ENCODE data around the gene ZBED1.
A peak's percentile ranks its signal among the peaks of the same experiment; 100 is the strongest.

The ZBED1 gene

GRCh38 chrX:2497961-2498780 is 2.6 kb downstream of the ZBED1 start:
- Mint-ChIP-seq H3K36me3 (ENCODE audit: low read depth) (peaks cover 38% of the 10 kb centered on the region), H3K4me1 (ENCODE audit: low read depth) (peaks cover 25% of the 10 kb centered on the region), H3K9me3 (no peaks in the 10 kb centered on the region), H3K27me3 (no peaks in the 10 kb centered on the region), H3K27ac (peak overlapping the region; percentile 89), H3K4me3 (peak overlapping the region; percentile 81)
- no peak for DNase-seq

- DNase-seq = no peak
- no peak overlapping the region for H3K27ac Mint-ChIP-seq
- peaks cover 25% of the 10 kb centered on the region for H3K4me1 Mint-ChIP-seq (ENCODE audit: low read depth)
- peaks cover 60% of the 10 kb centered on the region for H3K36me3 Mint-ChIP-seq (ENCODE audit: low read depth)
- H3K4me3 Mint-ChIP-seq = no peak overlapping the region
- no peaks in the 10 kb centered on the region for H3K27me3 Mint-ChIP-seq
- no peaks in the 10 kb centered on the region for H3K9me3 Mint-ChIP-seq
These were observed 5.2 kb downstream of the ZBED1 start for GRCh38 chrX:2495595-2495994.

- Mint-ChIP-seq H3K4me1 (ENCODE audit: low read depth) (peaks cover 5% of the 10 kb centered on the region), H3K4me3 (no peak overlapping the region), H3K27ac (no peak overlapping the region), H3K9me3 (no peaks in the 10 kb centered on the region), H3K27me3 (no peaks in the 10 kb centered on the region), H3K36me3 (ENCODE audit: low read depth) (peaks cover 71% of the 10 kb centered on the region)
- DNase-seq = no peak
These were observed 8.1 kb downstream of the ZBED1 start for GRCh38 chrX:2492531-2493218.

GRCh38 chrX:2490634-2491033 is 10.1 kb downstream of the ZBED1 start:
- H3K4me3 Mint-ChIP-seq = no peak overlapping the region
- H3K27me3 Mint-ChIP-seq = no peaks in the 10 kb centered on the region
- no peak for DNase-seq
- H3K36me3 Mint-ChIP-seq (ENCODE audit: low read depth) = peaks cover 70% of the 10 kb centered on the region
- H3K27ac Mint-ChIP-seq = no peak overlapping the region
- peaks cover 1% of the 10 kb centered on the region for H3K4me1 Mint-ChIP-seq (ENCODE audit: low read depth)
- H3K9me3 Mint-ChIP-seq = no peaks in the 10 kb centered on the region

- Mint-ChIP-seq H3K9me3 (no peaks in the 10 kb centered on the region), H3K4me1 (ENCODE audit: low read depth) (peaks cover 1% of the 10 kb centered on the region), H3K4me3 (no peak overlapping the region), H3K27me3 (no peaks in the 10 kb centered on the region), H3K36me3 (ENCODE audit: low read depth) (peaks cover 69% of the 10 kb centered on the region), H3K27ac (no peak overlapping the region)
- no peak for DNase-seq
These were observed 11.0 kb downstream of the ZBED1 start for GRCh38 chrX:2489446-2490445.

- no peak overlapping the region for H3K4me3 Mint-ChIP-seq
- peaks cover 1% of the 10 kb centered on the region for H3K4me1 Mint-ChIP-seq (ENCODE audit: low read depth)
- H3K27me3 Mint-ChIP-seq = no peaks in the 10 kb centered on the region
- no peak for DNase-seq
- H3K27ac Mint-ChIP-seq = no peak overlapping the region
- peaks cover 75% of the 10 kb centered on the region for H3K36me3 Mint-ChIP-seq (ENCODE audit: low read depth)
- no peaks in the 10 kb centered on the region for H3K9me3 Mint-ChIP-seq
These were observed 12.0 kb downstream of the ZBED1 start for GRCh38 chrX:2488621-2489285.

- H3K4me1 Mint-ChIP-seq (ENCODE audit: low read depth) = peaks cover 1% of the 10 kb centered on the region
- H3K27me3 Mint-ChIP-seq = no peaks in the 10 kb centered on the region
- no peaks in the 10 kb centered on the region for H3K9me3 Mint-ChIP-seq
- no peak for DNase-seq
- H3K4me3 Mint-ChIP-seq = no peak overlapping the region
- peaks cover 71% of the 10 kb centered on the region for H3K36me3 Mint-ChIP-seq (ENCODE audit: low read depth)
- no peak overlapping the region for H3K27ac Mint-ChIP-seq
These were observed 13.4 kb downstream of the ZBED1 start for GRCh38 chrX:2487366-2487765.

- H3K27me3 Mint-ChIP-seq = no peaks in the 10 kb centered on the region
- H3K9me3 Mint-ChIP-seq = no peaks in the 10 kb centered on the region
- no peak overlapping the region for H3K27ac Mint-ChIP-seq
- H3K4me1 Mint-ChIP-seq (ENCODE audit: low read depth) = peaks cover 1% of the 10 kb centered on the region
- DNase-seq = no peak
- no peak overlapping the region for H3K4me3 Mint-ChIP-seq
- H3K36me3 Mint-ChIP-seq (ENCODE audit: low read depth) = peaks cover 66% of the 10 kb centered on the region
These were observed 14.2 kb downstream of the ZBED1 start for GRCh38 chrX:2486476-2487133.

GRCh38 chrX:2485789-2486345 is 14.9 kb downstream of the ZBED1 start:
- DNase-seq = no peak
- no peaks in the 10 kb centered on the region for H3K27me3 Mint-ChIP-seq
- H3K9me3 Mint-ChIP-seq = no peaks in the 10 kb centered on the region

GRCh38 chrX:2484721-2485648 is 15.8 kb downstream of the ZBED1 start:
- Mint-ChIP-seq H3K27ac (no peak overlapping the region), H3K36me3 (ENCODE audit: low read depth) (peaks cover 57% of the 10 kb centered on the region), H3K4me1 (ENCODE audit: low read depth) (peaks cover 1% of the 10 kb centered on the region), H3K27me3 (no peaks in the 10 kb centered on the region), H3K9me3 (peaks cover 3% of the 10 kb centered on the region), H3K4me3 (no peak overlapping the region)
- DNase-seq = no peak

More at GRCh38 chrX:2485789-2486345, 14.9 kb downstream of the ZBED1 start:
- peaks cover 1% of the 10 kb centered on the region for H3K4me1 Mint-ChIP-seq (ENCODE audit: low read depth)
- H3K27ac Mint-ChIP-seq = no peak overlapping the region
- H3K4me3 Mint-ChIP-seq = no peak overlapping the region
- H3K36me3 Mint-ChIP-seq (ENCODE audit: low read depth) = peaks cover 62% of the 10 kb centered on the region

- peaks cover 57% of the 10 kb centered on the region for H3K36me3 Mint-ChIP-seq (ENCODE audit: low read depth)
- H3K27ac Mint-ChIP-seq = no peak overlapping the region
- H3K4me1 Mint-ChIP-seq (ENCODE audit: low read depth) = peaks cover 1% of the 10 kb centered on the region
- DNase-seq = no peak
- peaks cover 7% of the 10 kb centered on the region for H3K9me3 Mint-ChIP-seq
- no peak overlapping the region for H3K4me3 Mint-ChIP-seq
- no peaks in the 10 kb centered on the region for H3K27me3 Mint-ChIP-seq
These were observed 16.5 kb downstream of the ZBED1 start for GRCh38 chrX:2484256-2484655.

- H3K27me3 Mint-ChIP-seq = no peaks in the 10 kb centered on the region
- H3K9me3 Mint-ChIP-seq = peaks cover 7% of the 10 kb centered on the region
- H3K4me3 Mint-ChIP-seq = no peak overlapping the region
- no peak overlapping the region for H3K27ac Mint-ChIP-seq
- peaks cover 50% of the 10 kb centered on the region for H3K36me3 Mint-ChIP-seq (ENCODE audit: low read depth)
- no peak for DNase-seq
- peaks cover 1% of the 10 kb centered on the region for H3K4me1 Mint-ChIP-seq (ENCODE audit: low read depth)
These were observed 17.2 kb downstream of the ZBED1 start for GRCh38 chrX:2483398-2484060.
